IMR-90 (cell line): ENCODE data around the gene FAM200C. TPM values are rescaled to one million over a fixed set of nuclear protein-coding genes. Genes with fewer than 3 reads are reported as not detected.

Experiments
- polyA plus RNA-seq, 3 experiments: library from polyadenylated mRNA; depleted of rRNA; stranded (reverse); fragments of >200 nt; gene quantifications; 2 replicates each; pipeline ENCODE4 v1.2.3, GENCODE V29; 2012; ENCODE audit warnings: low replicate concordance in 1 of 3
- total RNA-seq: library from RNA; depleted of rRNA; stranded (reverse); fragments of >200 nt; gene quantifications from 2 replicates; pipeline ENCODE4 v1.2.3, GENCODE V29; 2012; rRNA removed

FAM200C gene
- total and polyA plus RNA-seq, 2 of the 4 experiments (the other 2 are of a cell fraction): 1.7 to 6.3 TPM

Other genes with a start within 250 kb of the FAM200C start
- not detected in 2 replicates for gene FABP6, start 170.5 kb downstream of the FAM200C start, total RNA-seq
- gene FABP6, start 170.5 kb downstream of the FAM200C start, polyA plus RNA-seq (2012; rRNA removed): not detected in 2 replicates
- 2.0 and 2.8 TPM in 2 replicates for gene CCNJL, start 87.5 kb downstream of the FAM200C start, total RNA-seq
- gene CCNJL, start 87.5 kb downstream of the FAM200C start, polyA plus RNA-seq (2012; rRNA removed): 3.8 and 5.3 TPM in 2 replicates
- gene C1QTNF2, start 29.4 kb downstream of the FAM200C start, total RNA-seq: 0.72 and 0.83 TPM in 2 replicates
- 1.2 and 1.4 TPM in 2 replicates for gene C1QTNF2, start 29.4 kb downstream of the FAM200C start, polyA plus RNA-seq (2012; rRNA removed)
- 34.2 and 49.7 TPM in 2 replicates for gene SLU7, start 19.0 kb upstream of the FAM200C start, total RNA-seq
- 12.6 and 15.9 TPM in 2 replicates for gene SLU7, start 19.0 kb upstream of the FAM200C start, polyA plus RNA-seq (2012; rRNA removed)
- gene PTTG1, start 21.8 kb upstream of the FAM200C start, total RNA-seq: 95.0 and 98.6 TPM in 2 replicates
- 118 and 229 TPM in 2 replicates for gene PTTG1, start 21.8 kb upstream of the FAM200C start, polyA plus RNA-seq (2012; rRNA removed)